IPS DF 19.7 (cell line): ENCODE measurements around the gene LCN12.

ENCODE experiments used
- DNase-seq: peaks from one replicate; pipeline ENCODE4 v3.0.0-alpha.2; 2013; ENCODE audit warnings: low read depth, low spot score

LCN12 gene, protein sequence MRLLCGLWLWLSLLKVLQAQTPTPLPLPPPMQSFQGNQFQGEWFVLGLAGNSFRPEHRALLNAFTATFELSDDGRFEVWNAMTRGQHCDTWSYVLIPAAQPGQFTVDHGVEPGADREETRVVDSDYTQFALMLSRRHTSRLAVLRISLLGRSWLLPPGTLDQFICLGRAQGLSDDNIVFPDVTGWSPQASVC

DNA sequence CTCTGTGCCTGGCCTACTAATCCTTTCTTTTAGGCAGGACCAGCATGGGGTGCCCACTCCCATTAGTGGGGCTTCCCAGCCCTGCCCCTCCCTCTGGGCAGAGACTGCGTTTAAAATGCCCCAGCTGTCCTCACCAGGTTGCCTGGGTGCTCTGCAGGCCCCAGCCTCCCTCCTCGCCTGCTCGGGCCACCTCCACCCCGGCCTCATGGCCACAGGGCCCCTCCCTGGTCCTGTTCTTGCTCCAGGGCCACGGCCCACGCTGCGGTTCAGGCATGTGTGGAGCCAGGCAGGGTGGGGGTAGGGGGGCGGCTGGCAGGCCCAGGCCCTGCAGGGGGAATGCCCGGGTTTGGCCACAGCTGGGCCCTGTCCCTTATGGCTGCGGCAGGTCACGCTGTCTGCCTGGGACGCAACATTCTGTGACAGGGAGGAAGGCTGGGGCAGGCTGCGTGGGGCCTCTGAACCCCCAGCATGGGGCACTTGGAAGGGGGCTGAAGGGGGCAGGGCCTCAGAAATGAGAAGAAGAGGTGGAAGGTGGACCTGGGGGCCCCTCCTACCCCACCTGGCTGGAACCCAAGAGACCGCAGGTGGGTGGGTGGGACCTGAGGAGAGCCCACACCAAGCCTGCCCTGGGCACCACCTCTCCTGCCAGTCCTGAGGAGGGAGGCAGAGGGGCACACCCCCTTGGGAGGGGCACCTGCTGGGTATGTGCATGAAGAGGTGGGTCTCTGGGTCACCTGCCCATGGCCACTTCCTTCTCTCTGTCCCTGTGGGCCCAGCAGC lies at the start of gene LCN12:
LCN12 (plus strand) TSS at position 733 of the 780 bp plus-strand sequence. CDS start 55 bp downstream, outside the sequence.
- DNase-seq = no peak

DNA sequence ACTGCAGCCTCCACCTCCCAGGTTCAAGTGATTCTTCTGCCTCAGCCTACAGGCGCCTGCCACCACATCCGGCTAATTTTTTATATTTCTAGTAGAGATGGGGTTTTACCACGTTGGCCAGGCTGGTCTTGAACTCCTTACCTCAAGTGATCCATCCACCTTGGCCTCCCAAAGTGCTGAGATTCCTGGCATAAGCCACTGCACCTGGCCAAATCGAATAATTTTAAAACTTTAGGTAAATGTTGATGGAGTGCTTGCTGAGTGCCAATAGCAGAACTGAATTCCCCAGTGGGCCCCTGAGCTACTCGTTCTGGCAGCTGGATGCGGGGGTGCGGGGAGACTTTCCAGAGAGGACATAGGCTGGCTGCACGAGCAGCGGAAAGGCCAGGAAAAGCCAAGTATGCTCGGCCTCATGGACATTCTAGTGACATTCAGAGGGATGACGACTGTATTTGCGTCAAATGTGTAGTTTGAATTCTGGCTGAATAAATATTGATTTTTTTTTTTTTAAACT lies 49.0 kb upstream of the LCN12 start:
- no peak for DNase-seq

DNA sequence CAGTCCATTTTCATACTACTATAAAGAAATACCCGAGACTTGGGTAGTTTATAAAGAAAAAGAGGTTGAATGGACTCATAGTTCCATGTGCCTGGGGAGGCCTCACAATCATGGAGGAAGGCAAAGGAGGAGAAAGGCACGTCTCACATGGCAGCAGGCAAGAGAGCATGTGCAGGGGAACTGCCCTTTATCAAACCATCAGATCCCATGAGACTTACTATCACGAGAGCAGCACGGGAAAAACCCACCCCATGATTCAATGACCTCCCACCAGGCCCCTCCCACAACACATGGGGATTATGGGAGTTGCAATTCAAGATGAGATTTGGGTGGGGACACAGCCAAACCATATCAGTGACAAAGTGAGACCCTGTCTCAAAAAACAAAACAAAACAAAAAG lies 45.8 kb upstream of the LCN12 start:
- DNase-seq = no peak

DNA sequence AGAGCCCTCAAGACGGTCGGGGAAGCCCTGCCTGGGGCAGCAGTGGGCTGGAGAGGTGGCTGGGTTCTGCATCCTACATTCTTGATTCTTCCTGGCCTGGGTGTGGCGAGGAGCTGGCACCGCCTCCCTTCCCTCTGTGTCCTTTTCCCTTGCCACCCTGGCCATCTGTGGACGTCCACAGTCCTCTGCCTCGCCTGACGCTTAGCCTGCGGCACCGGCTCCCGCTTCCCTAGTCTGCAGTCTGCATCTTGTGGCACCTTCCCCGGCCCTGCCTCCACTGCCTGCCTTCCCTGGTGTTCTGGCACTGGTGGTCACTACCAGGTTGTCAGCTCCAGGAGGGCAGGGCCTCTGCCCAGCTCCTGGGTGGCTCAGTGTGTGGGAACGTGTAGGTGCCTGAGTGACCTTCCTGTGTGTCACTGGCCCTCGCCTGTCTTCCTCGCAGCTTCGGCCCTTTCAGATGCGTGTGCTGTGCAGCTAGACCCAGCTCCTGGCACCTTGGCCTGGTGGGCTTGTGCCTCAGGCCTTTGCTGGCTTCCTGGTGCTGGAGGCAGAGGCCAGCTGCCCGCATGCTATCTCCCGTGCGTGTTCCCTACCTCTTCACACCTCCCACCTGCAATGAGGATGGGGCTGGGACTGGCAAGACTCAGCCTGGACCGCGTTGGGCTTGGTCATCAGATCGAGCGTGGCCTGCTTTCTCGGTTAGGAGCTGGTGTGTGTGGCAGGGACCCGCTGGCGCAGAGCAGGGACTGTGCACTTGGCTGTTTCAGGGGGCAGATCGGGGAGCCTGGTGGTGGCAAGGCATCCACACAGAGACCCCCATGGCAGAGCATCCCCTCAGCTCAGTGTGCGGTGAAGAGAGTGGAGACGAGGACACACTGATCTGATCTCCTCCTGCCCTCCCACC lies 44.8 kb upstream of the LCN12 start:
- DNase-seq = no peak

DNA sequence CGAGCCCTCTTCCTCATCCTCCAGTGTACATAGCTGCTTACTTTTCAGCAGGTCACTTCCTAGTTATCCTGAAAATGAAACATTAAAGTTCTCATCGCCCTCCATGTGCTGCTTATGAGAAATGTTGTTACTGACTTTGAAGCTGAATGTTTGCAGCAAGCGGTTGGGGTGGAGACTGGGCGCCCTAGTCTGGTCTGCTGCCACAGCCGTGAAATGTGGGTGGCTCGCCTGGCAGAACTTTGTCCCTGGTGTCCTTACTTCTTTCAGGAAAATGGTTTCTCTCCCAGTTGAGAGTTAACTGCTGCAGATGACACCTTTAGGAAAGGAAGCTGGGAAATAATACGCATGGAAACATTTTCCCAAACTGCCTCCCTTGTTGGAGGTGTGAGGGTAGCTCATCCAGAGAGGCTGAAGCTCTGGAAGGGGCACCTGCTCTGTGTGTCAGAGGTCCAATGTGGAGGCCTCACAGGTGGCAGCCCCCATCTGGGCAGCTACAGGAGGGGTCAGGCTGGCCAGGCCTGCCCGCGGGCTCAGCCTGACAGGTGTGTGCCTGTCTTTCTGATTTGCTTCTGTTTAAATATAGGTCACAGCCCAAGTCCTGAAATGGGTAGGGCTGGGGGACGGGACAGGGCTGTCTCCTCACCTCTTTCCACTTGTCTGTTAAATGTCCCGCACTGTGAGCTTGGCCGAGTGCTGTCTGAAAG lies 41.7 kb upstream of the LCN12 start:
- DNase-seq = no peak

DNA sequence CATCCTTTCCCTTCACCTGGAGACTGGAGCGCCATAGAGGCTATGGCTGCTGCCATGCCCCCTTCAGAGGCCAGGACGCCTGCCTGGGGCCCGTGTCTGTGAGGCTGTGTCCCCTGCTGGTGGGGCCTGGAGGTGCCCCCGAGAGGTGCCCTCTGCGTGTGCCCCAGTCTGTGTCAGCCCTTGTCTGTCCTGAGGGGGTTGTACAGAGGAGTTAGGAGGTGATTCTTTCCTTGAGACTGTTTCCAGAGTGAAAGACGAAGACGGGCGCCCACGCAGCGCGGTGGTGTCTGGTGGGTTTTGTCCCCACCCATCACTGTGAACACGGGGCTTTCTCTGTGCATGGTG lies 41.2 kb upstream of the LCN12 start:
- no peak for DNase-seq

DNA sequence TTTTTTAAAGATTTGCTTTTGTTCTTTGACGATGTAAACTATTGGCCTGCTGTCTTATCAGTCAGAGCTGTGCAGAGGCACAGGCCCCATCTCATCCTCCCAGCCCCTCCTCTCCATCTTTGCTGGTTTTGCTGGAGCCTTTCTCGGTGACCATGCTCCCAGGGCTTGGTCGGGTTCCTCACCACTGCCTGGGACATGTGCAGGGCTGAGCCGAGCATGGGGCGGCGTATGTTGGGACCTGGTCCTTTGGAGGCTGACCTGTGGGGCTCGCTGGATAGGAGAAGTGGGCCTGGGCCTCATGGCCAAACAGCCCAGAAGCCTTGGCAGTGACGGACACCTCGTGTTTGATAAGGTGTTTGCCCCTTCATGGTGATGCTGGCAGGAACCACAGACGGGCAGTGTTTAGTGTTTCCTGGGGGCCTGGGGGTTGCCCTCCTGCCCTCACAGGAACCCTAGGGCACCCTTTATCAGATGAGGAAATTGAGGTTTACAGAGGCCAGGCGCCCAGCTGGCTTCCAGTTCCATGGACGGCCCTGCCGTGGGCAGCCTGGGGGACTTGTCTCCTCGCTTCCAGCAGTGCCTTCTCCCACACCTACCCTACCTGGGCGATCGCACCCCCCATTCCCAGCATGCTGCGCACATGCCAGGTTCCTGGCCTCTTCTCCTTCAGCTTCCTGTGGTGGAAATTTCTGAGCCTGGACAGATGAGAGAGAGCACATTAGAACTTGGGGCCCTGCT lies 38.2 kb upstream of the LCN12 start:
- DNase-seq = no peak

DNA sequence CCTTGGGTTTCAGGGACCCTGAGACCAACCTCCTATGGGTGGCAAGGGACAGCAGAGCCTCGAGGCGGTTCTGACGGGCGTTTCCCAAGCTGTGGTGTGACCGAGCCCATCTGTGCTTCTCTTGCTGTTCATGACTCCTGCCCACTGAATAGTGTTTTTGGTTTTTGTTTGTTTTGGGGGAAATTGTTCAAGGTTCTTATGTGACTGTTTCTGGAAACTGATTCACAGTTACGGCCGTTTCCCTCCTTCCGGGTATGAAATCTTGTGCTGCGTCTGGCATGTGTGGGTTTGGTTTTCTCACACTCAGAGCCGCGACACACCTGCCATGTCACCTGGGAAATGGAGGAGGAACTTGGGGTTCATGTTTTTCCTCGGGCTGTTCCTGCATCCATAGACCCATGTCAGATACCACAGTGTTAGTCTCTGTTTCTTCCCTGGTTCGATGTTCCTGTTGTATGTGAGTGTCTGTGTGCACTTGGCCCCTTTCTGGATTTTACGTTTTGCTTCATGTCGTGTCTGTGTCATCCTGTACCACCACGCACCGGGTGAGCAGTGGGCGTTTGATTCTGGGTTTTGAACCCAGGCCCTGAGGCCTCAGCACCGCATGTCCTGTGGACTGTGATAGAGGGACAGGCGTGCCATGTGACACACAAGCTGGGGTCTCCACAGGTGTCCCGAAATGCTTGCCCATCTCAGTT lies 36.3 kb upstream of the LCN12 start:
- DNase-seq = no peak

DNA sequence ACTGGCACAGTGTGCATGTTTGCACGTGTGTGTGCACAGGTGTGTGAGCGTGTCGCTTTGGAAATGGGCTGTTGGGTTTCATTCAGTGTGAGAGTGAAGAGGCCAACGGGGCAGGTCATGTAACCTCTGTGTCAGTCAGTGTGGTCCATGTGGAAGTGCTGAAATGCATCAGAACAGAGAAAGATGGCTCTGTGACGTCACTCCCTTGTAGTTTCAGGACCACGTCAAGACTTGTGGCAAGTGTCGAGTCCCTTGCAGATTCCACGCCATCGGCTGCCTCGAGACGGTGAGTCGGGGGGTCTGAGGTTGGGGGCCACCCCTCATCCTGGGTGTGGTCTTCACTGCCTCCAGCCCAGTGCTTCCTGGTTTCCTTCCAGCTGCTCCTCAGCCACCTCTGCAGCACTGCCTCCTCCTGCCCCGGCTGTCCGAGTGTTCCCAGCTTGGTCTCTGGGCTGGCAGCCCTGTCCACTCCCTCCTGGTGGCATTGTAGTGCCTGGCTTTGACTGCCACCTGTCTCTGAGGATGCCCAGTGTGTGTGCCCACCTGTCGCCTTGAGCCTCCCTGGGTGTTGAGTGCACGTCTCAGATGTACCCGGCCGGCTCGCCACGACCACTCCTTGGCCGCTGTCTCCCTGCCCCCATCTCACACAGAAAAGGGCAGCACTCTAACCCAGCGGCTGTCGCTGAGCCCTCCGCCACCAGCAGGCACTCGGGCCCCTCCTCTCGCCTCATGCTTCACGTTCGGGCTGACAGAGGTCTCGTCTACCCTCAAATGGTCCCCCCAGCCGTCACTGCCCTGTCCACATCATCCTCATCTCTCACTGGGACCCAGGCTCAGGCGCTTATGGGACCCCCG lies 35.5 kb upstream of the LCN12 start:
- DNase-seq = no peak

DNA sequence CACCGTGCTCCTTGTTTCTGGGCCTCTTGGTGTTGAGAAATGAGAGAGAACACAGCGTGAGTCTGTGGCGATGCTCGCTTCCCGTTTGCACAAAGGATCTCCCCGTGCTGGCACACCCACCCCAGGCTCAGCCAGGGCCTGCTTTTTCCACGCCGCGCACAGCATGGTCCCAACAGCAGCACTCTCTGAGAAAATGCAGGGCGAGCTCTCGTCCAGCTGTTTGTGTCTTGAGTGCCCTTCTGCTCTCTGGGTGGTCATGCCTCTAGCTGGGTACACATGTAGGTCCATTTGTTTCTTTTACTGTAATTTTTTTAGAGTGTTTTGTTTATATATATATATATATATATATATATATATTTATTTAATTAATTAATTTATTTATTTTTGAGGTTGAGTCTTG lies 34.2 kb upstream of the LCN12 start:
- no peak for DNase-seq

DNA sequence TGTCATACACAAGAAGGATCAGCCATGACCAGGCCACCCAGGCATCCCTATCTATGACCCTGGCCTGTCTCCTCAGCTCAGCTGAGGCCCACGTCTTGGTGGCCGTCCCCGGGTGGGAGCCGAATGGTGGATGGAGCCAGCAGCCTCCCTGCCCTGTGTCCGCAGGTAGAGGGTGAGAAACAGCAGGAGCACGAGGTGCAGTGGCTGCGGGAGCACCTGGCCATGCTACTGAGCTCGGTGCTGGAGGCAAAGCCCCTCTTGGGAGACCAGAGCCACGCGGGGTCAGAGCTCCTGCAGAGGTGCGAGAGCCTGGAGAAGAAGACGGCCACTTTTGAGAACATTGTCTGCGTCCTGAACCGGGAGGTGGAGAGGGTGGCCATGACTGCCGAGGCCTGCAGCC lies 32.0 kb upstream of the LCN12 start:
- DNase-seq = no peak

DNA sequence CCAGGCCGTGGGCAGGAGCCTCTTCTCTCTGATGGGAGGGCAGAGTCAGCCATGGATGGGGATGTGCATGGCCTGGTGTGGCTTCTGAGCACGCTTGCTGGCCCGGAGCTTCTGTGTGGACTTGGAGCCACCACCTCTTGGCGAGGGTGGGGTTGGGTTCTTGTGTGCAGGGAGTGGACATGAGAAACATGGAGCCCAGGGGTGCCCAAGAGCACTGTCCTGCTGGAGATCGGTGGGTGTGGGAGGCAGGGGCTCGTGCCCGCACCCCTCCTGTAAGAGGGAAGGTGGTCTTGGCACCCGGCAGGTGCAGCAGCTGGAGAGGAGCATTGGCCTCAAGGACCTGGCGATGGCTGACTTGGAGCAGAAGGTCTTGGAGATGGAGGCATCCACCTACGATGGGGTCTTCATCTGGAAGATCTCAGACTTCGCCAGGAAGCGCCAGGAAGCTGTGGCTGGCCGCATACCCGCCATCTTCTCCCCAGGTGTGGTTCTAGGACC lies 31.3 kb upstream of the LCN12 start:
- DNase-seq = no peak

DNA sequence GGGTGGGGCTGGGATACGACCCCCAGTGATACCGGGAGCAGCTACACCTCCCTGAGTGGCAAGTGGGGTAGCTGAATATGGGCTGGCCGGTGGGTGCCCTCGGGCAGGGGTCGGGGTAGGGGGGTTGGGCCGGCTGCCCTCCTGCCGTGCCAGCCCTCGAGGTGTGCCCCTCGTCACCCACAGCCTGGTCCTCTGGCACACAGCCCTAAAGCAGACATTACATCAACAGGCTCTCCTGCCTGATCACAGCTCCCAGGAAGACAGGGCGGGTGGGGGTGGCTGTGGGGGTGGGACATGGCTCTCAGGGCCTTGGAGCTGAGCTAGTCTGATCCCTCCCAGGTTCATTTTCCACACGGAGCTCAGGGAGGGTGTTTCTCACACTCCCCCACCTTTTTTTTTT lies 30.8 kb upstream of the LCN12 start:
- DNase-seq = no peak

DNA sequence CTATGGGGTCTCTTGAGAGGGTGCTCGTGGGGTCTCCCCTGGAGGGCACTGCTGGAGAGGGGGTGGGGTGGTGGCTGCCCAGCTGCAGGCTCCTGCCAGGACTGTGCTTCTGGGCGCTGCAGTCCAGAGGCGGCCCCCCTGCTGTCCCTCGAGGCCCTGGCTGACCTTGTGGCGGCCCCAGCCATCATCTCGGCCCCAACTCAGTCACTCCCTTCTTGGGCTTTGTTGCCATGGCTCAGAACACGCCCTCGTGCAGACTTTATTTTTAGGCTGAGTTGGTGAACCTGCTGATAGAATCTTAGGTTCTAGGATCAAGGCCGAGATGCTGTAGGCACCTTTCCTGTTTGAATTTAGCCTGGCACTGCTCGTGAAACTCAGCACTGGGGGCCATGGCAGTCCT lies 30.4 kb upstream of the LCN12 start:
- no peak for DNase-seq

DNA sequence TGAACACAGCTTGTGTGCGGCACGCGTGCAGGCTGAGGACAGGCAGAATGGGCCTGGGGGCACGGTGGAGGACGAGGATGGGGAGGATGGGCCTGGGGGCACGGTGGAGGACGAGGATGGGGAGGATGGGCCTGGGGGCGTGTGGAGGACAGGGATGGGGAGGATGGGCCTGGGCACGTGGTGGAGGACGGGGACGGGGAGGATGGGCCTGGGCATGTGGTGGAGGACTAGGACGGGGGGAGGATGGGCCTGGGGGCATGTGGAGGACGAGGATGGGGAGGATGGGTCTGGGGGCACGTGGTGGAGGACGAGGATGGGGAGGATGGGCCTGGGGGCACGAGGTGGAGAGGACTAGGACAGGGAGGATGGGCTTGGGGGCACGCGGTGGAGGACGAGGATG lies 29.5 kb upstream of the LCN12 start:
- no peak for DNase-seq

DNA sequence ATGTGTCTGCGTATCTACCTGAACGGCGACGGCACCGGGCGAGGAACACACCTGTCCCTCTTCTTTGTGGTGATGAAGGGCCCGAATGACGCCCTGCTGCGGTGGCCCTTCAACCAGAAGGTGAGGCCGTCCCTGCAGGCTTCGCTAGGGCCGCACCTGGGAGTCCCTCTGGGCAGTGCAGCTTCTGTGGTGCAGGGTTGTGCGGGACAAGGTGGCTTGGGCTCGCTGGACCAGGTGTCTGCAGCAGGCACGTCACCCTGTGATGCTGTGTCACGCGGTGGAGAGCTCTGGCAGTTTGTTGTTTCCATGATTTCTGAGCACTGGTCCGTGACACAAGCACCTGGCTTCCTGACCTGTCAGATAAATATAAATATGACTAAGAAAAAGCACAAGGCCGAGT lies 28.2 kb upstream of the LCN12 start:
- DNase-seq = no peak

DNA sequence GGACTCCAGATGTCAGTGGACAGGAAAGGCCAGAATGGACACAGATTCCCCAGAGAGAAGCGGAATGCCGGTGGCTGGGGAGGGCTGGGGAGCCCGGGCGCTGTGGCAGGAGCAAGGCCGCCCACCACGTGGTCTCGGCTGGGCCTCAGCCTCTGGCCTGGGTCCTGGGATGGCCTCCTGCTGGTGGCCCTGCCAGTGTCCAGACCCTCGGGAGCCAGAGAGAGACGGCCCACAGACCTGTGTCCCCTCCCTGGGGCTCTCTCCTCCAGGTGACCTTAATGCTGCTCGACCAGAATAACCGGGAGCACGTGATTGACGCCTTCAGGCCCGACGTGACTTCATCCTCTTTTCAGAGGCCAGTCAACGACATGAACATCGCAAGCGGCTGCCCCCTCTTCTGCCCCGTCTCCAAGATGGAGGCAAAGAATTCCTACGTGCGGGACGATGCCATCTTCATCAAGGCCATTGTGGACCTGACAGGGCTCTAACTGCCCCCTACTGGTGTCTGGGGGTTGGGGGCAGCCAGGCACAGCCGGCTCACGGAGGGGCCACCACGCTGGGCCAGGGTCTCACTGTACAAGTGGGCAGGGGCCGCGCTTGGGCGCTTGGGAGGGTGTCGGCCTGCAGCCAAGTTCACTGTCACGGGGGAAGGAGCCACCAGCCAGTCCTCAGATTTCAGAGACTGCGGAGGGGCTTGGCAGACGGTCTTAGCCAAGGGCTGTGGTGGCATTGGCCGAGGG lies 26.5 kb upstream of the LCN12 start:
- DNase-seq = no peak

DNA sequence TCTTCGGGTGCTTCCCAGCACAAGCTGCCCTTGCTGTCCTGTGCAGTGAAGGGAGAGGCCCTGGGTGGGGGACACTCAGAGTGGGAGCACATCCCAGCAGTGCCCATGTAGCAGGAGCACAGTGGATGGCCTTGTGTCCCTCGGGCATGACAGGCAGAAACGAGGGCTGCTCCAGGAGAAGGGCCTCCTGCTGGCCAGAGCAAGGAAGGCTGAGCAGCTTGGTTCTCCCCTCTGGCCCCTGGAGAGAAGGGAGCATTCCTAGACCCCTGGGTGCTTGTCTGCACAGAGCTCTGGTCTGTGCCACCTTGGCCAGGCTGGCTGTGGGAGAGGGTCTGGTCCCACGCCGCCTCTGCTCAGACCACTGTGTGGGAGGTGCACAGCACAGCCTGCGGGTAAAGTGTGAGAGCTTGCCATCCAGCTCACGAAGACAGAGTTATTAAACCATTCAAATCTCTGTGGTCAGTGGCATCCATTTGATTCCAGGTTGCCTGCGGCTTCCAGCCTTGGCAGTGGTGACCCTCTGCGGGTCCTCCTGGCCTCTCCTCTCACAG lies 25.8 kb upstream of the LCN12 start:
- no peak for DNase-seq
